GM12865 (cell line): ENCODE data around the gene SOX30.

ENCODE experiments used
- DNase-seq: peaks from one replicate; pipeline ENCODE4 v3.0.0; 2010; ENCODE audit warnings: low read depth
- H3K4me3 ChIP-seq: 2 replicates; pipeline ENCODE4 v1.5.1; 2011; ENCODE audit warnings: mild to moderate bottlenecking, low read depth, low read length, control low read depth
- CTCF ChIP-seq: IDR thresholded peaks from 2 replicates; pipeline ENCODE4 v1.5.1; 2011; ENCODE audit warnings: low read length, control low read depth, low read depth, inconsistent platforms; ENCODE audit not compliant: insufficient read depth; ENCODE audit errors: missing control alignments

SOX30 gene

GRCh38 chr5:157596487-157596886, 55.8 kb downstream of the SOX30 start:
- no peak overlapping the region for H3K4me3 ChIP-seq
- DNase-seq: peak; percentile 95
- TF ChIP-seq CTCF: no peak

- no peak for TF ChIP-seq CTCF
- DNase-seq: no peak
- no peak overlapping the region for H3K4me3 ChIP-seq
These were observed 57.4 kb downstream of the SOX30 start for GRCh38 chr5:157594675-157595459.

GRCh38 chr5:157594257-157594656, 58.0 kb downstream of the SOX30 start:
- no peak for TF ChIP-seq CTCF
- no peak overlapping the region for H3K4me3 ChIP-seq
- peak; percentile 56 for DNase-seq

GRCh38 chr5:157593052-157593757, 59.0 kb downstream of the SOX30 start:
- H3K4me3 ChIP-seq: no peak overlapping the region
- TF ChIP-seq CTCF: no peak
- DNase-seq: no peak

GRCh38 chr5:157592594-157592993, 59.6 kb downstream of the SOX30 start:
- DNase-seq: peak; percentile 49
- no peak overlapping the region for H3K4me3 ChIP-seq
- TF ChIP-seq CTCF: no peak

- DNase-seq: no peak
- no peak for TF ChIP-seq CTCF
- no peak overlapping the region for H3K4me3 ChIP-seq
These were observed 61.8 kb downstream of the SOX30 start for GRCh38 chr5:157590478-157590877.
